Measurements from ENCODE around the gene ZNF782. TPM values are rescaled to one million over a fixed set of nuclear protein-coding genes. Genes with fewer than 3 reads are reported as not detected.
A peak's percentile ranks its signal among the peaks of the same experiment; 100 is the strongest.
"Not testable (repeated sequence)": the region's sequence is repeated elsewhere in the genome, so short reads cannot be mapped to it uniquely, and the experiment has no call there.

ZNF782 gene
- total RNA-seq = 10 to 100 TPM; 10.4 to 19.8 TPM

DNA sequence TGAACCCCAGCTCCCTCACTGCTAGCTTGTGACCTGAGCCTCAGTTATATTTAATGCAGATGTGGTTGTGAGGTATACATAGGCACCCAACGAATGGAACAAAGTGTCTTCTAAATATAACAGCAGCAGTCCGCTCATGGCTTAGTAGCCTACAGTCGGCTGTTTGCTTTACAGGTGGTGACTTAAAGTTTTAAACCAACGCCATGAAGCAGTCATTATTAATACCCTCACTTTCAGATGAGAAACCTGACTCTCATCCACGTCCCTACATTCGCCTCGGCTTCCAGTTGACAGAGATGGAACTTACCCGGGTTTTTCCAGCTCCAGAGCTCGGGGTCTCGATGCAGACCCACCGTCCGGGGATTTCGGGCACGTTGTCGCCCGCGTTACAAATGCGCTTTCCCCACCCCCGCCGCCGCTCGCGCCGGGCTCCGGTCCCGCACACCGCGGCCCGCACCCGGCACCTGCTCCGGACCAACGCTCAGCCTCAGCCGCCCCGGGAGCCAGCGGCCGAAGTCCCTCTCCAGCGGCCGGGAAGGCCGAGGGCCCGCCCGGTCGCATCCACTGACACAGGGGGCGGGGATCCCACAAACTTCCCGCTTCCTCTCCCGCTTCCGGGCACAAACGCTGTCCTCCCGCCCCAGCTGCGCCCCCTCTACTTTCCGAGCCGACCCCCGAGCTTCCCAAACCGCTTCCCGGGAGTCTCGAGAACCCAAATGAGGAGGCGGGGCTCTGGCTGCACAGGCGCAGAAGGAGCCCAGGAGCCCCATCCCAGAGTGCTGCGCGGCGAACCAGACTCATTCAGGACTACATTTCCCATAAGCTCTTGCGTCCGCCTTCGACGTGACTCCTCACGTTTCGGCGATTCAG, at the start of gene ZNF782:
Gene ZNF782 (minus strand): TSS at position 734 of the 870 bp plus-strand sequence. CDS start 2,553 bp downstream, outside the sequence.
- Histone ChIP-seq H3K9me3 (no peaks in the 10 kb centered on the region), H3K36me3 (replicated peaks in 1 of 2; ENCODE audit: insufficient read depth in 1 of 2, low read depth in 2 of 2) (no peaks in the 10 kb centered on the region), H3K27ac (peak within 1 kb of the TSS; percentile 77 to 91 (median 85)), H3K4me3 (peak within 1 kb of the TSS; percentile 37 to 82), H3K4me1 (peaks cover 60% of the 10 kb centered on the region), H3K27me3 (no peaks in the 10 kb centered on the region)
- intact Hi-C loops (cut with DNase I) = loop anchor here (10.0 kb wide), 1 partner anchor 541 kb away; no protein-coding TSS in a partner anchor
- peak; percentile 32 to 75 (median 67) for TF ChIP-seq POLR2A (IDR thresholded peaks at IDR 0.05)
- TF ChIP-seq, protein P1, sequence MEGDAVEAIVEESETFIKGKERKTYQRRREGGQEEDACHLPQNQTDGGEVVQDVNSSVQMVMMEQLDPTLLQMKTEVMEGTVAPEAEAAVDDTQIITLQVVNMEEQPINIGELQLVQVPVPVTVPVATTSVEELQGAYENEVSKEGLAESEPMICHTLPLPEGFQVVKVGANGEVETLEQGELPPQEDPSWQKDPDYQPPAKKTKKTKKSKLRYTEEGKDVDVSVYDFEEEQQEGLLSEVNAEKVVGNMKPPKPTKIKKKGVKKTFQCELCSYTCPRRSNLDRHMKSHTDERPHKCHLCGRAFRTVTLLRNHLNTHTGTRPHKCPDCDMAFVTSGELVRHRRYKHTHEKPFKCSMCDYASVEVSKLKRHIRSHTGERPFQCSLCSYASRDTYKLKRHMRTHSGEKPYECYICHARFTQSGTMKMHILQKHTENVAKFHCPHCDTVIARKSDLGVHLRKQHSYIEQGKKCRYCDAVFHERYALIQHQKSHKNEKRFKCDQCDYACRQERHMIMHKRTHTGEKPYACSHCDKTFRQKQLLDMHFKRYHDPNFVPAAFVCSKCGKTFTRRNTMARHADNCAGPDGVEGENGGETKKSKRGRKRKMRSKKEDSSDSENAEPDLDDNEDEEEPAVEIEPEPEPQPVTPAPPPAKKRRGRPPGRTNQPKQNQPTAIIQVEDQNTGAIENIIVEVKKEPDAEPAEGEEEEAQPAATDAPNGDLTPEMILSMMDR (IDR thresholded peaks at IDR 0.05) = no peak
- whole genome bisulfite sequencing, 2 donors = 0% methylated on average over 30 to 56 of the region's 67 CpGs
- peak; percentile 93 to 96 (median 95) for DNase-seq
- ATAC-seq = peak; percentile 93

DNA sequence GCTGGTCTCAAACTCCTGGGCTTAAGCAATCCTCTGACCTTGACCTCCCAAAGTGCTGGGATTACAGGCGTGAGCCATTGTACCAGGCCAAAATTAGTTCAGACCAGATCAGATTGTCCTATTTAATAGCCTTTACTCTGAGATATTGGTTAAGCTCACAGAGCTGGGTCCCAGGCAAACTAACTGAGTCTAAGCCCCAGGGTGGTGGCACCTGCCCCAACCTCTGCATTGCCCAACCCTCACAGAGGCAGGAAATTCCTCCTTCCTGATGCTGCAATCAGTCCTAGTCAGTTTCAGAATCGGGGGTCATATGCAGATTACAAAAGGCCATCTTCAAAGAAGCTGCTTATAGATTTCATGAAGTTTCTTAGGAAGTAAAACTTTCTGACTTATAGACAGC, 45.7 kb upstream of the ZNF782 start:
- DNase-seq; H3K27ac ChIP-seq; H3K4me1 ChIP-seq; intact Hi-C loops (cut with DNase I); H3K9me3 ChIP-seq; H3K36me3 ChIP-seq (replicated peaks in 1 of 2; ENCODE audit: insufficient read depth in 1 of 2, low read depth in 2 of 2); ATAC-seq; H3K4me3 ChIP-seq; H3K27me3 ChIP-seq: not testable (repeated sequence)
- 55 to 80% methylated on average over 1 of the region's 2 CpGs for WGBS, 2 donors

DNA sequence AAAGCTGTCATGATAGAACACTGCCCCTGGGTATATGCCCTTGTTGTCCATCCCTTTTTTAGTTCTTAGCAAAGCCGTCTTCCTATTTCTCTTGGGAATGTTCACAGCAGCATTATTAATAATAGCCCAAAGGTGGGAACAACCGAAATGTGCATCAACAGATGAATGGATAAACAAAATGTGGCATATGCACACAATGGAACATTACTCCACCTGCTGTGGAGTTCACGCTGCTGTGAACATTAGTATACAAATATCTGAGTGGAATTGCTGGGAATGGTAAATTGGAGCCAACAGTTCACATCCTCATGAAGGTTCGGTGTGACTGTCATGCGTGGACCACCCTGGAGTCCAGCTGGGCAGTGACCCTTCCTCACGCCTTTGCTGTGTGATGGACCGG, 37.8 kb upstream of the ZNF782 start:
- ATAC-seq (no peak), DNase-seq (no peak)
- Histone ChIP-seq H3K27me3 (no peaks in the 10 kb centered on the region), H3K9me3 (no peaks in the 10 kb centered on the region), H3K36me3 (replicated peaks in 1 of 2; ENCODE audit: insufficient read depth in 1 of 2, low read depth in 2 of 2) (peaks cover 0 to 2% of the 10 kb centered on the region in 2 donors), H3K4me1 (no peaks in the 10 kb centered on the region), H3K4me3 (no peak overlapping the region), H3K27ac (no peak overlapping the region)
- TF ChIP-seq POLR2A (IDR thresholded peaks at IDR 0.05) = no peak
- TF ChIP-seq, protein P1 (IDR thresholded peaks at IDR 0.05) = no peak
- 95 to 98% methylated on average over 7 of the region's 7 CpGs for WGBS, 2 donors
- intact Hi-C loops (cut with DNase I) = no loop called here

DNA sequence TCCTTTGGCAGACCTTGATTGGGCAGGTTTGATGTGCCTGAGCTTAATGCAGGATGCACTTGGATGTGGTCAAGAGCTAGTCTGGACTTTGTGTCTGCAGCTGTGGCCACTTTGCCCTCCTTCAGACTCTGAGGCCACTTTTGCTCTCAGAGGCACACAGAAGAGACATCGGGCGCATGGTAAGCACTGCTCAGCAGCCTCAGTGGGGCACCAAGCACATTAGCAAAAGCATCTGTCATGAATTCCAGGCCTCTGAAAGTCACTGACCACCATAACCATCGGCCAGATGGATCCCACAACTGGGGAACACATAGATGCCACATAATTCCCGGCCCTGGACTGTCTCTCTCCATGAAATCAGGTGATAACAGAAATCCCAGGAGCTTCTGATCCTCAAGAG, 34.3 kb upstream of the ZNF782 start:
- no peak overlapping the region for H3K27ac ChIP-seq
- H3K36me3 ChIP-seq (replicated peaks in 1 of 2; ENCODE audit: insufficient read depth in 1 of 2, low read depth in 2 of 2) = peaks cover 0 to 2% of the 10 kb centered on the region in 2 donors
- no peak overlapping the region for H3K4me3 ChIP-seq
- WGBS, 2 donors = 80 to 90% methylated on average over 1 to 4 of the region's 4 CpGs
- no peaks in the 10 kb centered on the region for H3K9me3 ChIP-seq
- DNase-seq (no peak), ATAC-seq (no peak)
- intact Hi-C loops (cut with DNase I) = no loop called here
- no peak for TF ChIP-seq POLR2A (IDR thresholded peaks at IDR 0.05)
- TF ChIP-seq, protein P1 (IDR thresholded peaks at IDR 0.05) = no peak
- no peaks in the 10 kb centered on the region for H3K4me1 ChIP-seq
- no peaks in the 10 kb centered on the region for H3K27me3 ChIP-seq

DNA sequence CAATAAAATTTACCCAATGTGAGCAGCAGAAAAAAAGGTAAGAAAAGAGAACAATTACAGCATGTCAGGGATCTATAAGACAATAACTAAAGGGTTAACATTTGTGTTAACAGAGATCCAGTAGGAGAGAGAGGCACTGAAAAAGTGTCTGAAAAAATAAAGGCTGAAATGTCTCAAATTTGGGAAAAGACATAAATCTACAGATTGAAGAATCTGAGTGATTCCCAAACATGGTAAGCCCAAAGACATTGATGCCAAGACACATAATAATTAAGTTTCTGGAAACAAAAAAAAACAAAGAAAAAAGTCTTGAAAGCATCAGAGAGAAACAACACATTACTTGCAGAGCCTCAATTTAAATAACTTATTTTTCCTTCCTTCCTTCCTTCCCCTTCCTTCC, 31.1 kb upstream of the ZNF782 start:
- DNase-seq (no peak), ATAC-seq (no peak)
- H3K36me3 ChIP-seq (replicated peaks in 1 of 2; ENCODE audit: insufficient read depth in 1 of 2, low read depth in 2 of 2) = no peaks in the 10 kb centered on the region
- H3K4me1 ChIP-seq = no peaks in the 10 kb centered on the region
- no peak overlapping the region for H3K4me3 ChIP-seq
- no peaks in the 10 kb centered on the region for H3K9me3 ChIP-seq
- H3K27ac ChIP-seq = no peak overlapping the region
- intact Hi-C loops (cut with DNase I) = no loop called here
- TF ChIP-seq, protein P1 (IDR thresholded peaks at IDR 0.05) = no peak
- no peak for TF ChIP-seq POLR2A (IDR thresholded peaks at IDR 0.05)
- H3K27me3 ChIP-seq = no peaks in the 10 kb centered on the region
